C4-2B (cell line): Measurements from ENCODE around the gene VEPH1.

ENCODE experiments used
- CTCF ChIP-seq: fragments of 450-650 bp; conservative IDR thresholded peaks from 2 replicates; pipeline ENCODE4 v1.5.1; 2017; ENCODE audit warnings: mild to moderate bottlenecking
- ZFX ChIP-seq: fragments of 450-650 bp; IDR thresholded peaks from 2 replicates; pipeline ENCODE4 v1.6.1; 2017

GRCh38 chr3:157355276-157355675 is 147.9 kb downstream of the VEPH1 start:
- no peak for TF ChIP-seq CTCF
- TF ChIP-seq ZFX = no peak
